NCI-H510A treated with DMSO at 0.1 percent for 48 hours (cell line): ENCODE measurements around the gene INPP5B.
"Not testable (repeated sequence)": the region's sequence is repeated elsewhere in the genome, so short reads cannot be mapped to it uniquely, and the experiment has no call there.

Experiments
- DNase-seq: peaks from one replicate; lab custom pipeline; 2025; lab: John Stamatoyannopoulos, UW

The INPP5B gene

GRCh38 chr1:37946703-37947360, at the start of gene INPP5B:
INPP5B (minus strand) TSS chr1:37947053; CDS start chr1:37946308, 745 bp downstream.
- DNase-seq, result no peak

GRCh38 chr1:37995751-37996345, 49.0 kb upstream of the INPP5B start:
- DNase-seq, result no peak

- no peak for DNase-seq
Observed at GRCh38 chr1:37994886-37995566, 48.2 kb upstream of the INPP5B start.

GRCh38 chr1:37989361-37989930, 42.6 kb upstream of the INPP5B start:
- peak; percentile 93 for DNase-seq

- DNase-seq, result no peak
Observed at GRCh38 chr1:37987679-37988078, 40.8 kb upstream of the INPP5B start.

- no peak for DNase-seq
Observed at GRCh38 chr1:37983546-37983945, 36.7 kb upstream of the INPP5B start.

GRCh38 chr1:37978541-37978940, 31.7 kb upstream of the INPP5B start:
- no peak for DNase-seq

GRCh38 chr1:37975083-37975482, 28.2 kb upstream of the INPP5B start:
- DNase-seq, result peak; percentile 99

- no peak for DNase-seq
Observed at GRCh38 chr1:37974567-37974966, 27.7 kb upstream of the INPP5B start.

- not testable (repeated sequence) for DNase-seq
Observed at GRCh38 chr1:37973684-37974083, 26.8 kb upstream of the INPP5B start.

GRCh38 chr1:37965301-37965700, 18.4 kb upstream of the INPP5B start:
- DNase-seq, result no peak

GRCh38 chr1:37964106-37964505, 17.3 kb upstream of the INPP5B start:
- not testable (repeated sequence) for DNase-seq

- no peak for DNase-seq
Observed at GRCh38 chr1:37958690-37959089, 11.8 kb upstream of the INPP5B start.

GRCh38 chr1:37955685-37956084, 8.8 kb upstream of the INPP5B start:
- DNase-seq, result no peak

GRCh38 chr1:37954316-37954971, 7.6 kb upstream of the INPP5B start:
- peak; percentile 99 for DNase-seq

- no peak for DNase-seq
Observed at GRCh38 chr1:37952738-37953137, 5.9 kb upstream of the INPP5B start.

GRCh38 chr1:37951783-37952624, 5.2 kb upstream of the INPP5B start:
- no peak for DNase-seq

- DNase-seq, result no peak
Observed at GRCh38 chr1:37951041-37951782, 4.4 kb upstream of the INPP5B start.

GRCh38 chr1:37949524-37950152, 2.8 kb upstream of the INPP5B start:
- DNase-seq, result no peak

GRCh38 chr1:37948841-37949240, 2.0 kb upstream of the INPP5B start:
- DNase-seq, result no peak
